GM10847 (cell line): ENCODE measurements around the gene LAS1L.

Source experiments
- POLR2A ChIP-seq: IDR thresholded peaks from 2 replicates; pipeline ENCODE4 v1.6.1; 2011; ENCODE audit not compliant: insufficient read length; ENCODE audit errors: extremely low read depth

Gene LAS1L

DNA sequence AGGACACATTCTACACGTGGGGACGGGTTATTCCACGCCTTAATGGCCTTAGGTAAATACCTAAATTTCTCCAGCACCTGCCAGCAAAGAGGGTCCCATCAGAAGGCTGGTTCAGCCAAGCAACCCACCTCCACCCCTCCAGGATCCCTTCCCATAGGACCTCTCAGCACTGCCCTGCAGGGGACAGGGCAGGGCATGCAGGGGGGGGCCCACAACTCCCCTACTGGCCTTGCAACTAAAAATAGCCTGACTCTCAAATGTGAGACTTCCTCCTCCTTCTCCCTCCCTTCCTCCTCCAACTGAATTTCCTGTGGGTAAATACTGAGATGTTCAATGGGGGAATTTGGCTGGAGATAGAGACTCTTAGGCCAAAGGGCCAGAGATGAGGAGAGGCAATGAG is 6.3 kb downstream of the LAS1L start:
- no peak for TF ChIP-seq POLR2A

DNA sequence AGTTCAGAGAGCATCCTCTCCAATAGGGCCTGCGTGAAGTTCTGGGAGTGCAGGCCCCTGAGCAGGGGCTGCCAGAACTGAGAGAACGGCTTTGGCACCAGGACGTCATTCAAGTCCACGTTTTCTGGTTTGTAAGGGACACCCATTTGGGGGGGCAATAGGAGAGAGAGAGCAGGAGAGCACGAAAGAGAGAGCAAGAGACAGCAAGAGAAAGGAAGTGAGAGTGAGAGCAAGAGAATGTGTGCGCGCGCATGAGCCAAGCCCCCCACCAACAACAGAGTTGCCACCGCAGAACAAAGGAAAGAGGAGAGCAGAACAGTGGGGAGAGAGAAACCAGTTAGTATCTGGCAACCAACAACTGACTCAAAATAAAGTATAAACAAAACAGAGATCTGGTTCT is 10.4 kb downstream of the LAS1L start:
- TF ChIP-seq POLR2A, result no peak

DNA sequence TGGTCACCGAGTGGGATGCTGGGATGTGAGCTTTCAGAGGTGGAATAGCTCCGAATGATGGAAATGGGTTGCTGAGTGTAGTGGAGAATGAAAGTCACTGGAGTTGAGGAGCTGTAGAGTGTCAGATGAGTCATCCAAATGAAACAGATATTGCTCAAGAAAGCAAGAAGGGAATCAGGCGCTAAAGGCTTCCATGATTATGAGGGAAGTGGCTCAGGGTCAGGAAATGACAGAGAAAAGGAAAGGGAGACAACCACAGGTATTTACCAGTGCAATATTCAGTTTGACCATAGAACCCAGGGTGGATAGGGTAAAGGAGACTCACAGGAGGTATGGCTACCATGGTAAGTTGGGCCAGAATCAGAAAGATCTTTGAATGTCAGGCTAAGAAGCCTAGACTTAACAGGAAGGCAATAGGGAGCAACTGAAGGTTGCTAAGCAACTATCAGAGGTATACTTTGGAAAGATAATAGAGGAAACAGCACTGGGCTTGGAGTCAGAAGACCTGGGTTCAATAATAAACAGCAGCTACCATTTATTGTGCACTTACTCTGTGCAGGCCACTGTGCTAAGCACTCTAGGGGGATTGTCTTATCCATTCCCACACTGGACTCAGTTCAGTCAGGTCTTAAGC is 11.7 kb downstream of the LAS1L start:
- no peak for TF ChIP-seq POLR2A

DNA sequence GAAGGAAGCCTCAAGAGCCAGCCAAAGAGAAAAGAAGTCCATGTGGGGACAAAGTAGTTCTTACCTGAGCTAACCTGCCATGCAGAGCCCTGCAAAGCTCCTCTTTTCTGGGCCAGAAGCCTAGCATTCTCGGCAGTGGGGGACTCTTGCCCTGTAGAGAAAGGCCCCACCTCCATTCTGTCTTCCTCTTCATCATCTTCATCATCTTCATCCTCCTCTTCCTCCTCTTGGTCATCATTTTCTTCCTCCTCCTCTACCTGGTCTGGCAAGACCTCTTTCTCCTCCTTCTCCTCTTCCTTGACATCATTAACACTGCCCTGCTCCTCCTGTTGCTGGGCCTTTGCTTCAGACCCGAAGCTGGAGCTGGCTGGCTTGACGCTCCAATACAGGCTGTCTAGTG is 16.7 kb downstream of the LAS1L start:
- TF ChIP-seq POLR2A, result no peak

DNA sequence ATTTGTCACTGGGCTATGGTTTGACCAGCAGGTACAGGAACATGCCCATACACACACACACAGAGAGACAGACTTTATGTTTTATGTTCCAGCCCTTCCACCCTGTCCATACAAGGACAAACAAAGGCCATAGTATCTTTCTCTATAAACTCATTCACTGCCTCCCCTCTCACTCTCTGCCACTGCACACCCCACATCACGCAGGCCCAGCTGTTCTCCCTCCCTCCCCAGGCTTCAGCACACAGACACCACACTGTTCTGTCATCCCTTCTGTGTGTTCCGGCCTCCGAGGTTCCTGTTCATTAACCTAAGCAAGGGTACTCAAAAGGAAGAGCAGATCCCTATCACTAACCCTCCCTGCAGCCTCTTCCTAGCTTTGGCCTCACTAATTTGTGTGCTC is 17.8 kb downstream of the LAS1L start:
- no peak for TF ChIP-seq POLR2A

DNA sequence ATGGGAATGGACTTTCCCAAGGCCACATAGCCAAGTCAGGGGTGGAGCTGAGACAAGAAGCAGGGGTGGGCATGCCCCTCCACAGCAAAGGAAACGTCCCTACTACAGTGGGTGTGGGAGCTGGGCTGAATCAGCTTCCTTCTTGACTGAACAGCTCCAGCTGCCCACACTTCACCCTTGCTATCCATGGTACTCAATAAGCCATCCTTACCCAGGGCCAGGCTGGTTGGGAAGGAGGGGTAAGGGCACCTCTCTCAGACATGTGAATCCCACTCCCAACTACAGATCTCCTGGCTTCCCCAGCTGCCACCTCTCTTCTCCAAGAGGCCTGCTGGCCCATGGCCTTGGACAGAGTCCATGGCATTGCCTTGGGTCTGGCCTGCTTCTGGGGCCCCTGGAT is 21.0 kb downstream of the LAS1L start:
- no peak for TF ChIP-seq POLR2A

DNA sequence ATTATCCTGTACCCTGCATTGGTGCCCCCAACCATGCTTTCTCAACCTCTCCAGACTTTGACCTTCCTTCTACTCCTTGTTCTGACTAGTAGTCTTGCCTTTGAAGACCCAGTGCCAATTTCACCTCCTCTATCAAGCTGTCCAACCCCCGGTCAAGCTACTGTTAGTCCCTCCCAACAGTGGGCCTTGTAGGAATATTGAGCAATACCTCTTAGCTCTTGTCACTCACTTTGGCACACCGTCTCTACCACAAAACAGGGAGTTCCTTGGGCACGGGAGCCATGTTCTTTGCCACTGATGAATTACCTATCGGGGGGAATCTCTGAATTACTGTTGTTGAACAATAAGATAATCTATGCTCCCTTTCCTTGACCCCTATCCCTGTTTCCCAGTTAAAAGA is 25.2 kb downstream of the LAS1L start:
- no peak for TF ChIP-seq POLR2A

DNA sequence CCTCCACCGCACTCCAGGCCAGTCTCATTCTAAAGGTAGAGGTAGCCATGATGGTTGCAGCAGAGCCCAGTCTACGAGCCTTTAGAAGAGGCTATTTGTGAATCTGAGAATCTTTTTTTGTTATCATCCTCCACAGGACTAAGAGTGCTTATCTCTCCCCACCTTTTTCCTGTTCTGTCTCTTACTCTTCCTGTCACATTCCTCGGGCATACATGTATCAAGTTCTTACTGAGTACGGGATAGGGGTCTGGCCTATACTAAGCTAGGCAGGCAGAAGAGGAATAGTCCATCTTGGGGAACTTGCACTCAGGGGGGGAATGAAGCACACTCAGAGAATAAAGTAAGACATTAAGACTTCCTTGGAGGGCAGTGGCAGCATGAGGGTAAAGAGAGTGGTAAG is 25.7 kb downstream of the LAS1L start:
- no peak for TF ChIP-seq POLR2A

DNA sequence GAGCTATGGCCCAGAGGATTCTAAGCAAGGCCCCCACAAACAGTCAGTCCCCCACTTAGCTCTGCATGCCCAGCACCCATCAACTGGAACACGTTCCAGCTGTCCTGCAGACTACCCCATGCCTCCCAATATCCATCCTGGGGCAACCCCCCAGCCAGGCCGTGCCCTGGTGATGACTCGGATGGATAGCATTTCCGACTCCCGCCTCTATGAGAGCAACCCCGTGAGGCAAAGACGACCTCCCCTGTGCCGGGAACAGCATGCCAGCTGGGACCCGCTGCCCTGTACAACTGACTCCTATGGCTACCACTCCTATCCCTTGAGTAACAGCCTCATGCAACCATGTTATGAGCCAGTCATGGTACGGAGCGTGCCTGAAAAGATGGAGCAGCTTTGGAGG is 32.0 kb downstream of the LAS1L start:
- TF ChIP-seq POLR2A, result no peak

DNA sequence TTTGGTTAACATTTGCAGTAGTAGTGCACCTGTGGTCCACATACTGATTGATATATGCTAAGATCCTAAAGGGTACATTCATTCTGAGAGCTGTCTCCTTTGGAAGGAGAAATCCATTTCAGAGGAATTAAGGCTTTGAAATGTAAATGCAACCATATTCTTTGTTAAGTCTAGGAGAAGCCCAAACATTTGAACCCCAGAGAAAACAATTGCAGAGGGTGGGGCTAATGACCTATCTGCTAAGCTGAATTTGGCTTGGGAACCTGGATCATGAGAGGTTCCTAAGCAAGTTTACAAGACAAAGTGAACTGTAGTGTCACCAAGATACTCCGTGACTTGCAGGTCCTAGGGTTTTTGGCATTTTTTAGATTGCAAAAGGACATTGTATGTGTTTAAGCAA is 41.2 kb downstream of the LAS1L start:
- TF ChIP-seq POLR2A, result no peak

DNA sequence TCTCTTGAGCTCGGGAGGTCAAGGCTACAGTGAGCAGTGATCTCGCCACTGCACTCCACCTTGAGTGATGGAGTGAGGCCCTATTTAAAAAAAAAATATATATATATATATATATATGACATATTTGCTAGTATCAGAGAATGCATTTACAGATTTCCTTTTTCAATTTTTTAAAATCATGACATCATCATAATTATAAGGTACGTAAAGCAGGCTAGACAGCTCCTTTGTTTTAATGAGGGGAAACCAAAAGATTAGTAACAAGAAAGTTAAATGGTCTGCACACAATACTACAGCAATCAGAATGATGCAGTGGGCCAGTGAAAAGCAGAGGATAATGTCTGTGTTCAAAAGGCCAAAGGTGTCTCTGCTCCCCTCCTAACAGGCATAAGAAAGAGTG is 43.0 kb downstream of the LAS1L start:
- TF ChIP-seq POLR2A, result no peak

DNA sequence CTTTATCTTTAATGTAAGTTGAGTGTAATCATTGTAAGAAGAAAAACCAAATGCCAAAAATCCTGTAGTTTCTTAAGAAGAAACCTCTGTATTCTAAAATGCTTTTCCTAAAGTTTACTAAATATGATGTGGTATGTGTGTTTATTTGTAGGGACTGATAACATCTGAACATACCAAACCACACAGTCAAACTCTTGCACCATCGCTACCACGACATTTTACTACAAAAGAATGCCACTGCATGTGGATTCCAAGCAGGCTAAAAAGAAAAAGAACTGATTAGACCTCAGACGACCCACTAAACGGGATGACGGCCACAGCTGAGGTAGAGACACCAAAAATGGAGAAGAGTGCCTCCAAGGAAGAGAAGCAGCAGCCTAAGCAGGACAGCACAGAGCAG is 46.1 kb downstream of the LAS1L start:
- no peak for TF ChIP-seq POLR2A

DNA sequence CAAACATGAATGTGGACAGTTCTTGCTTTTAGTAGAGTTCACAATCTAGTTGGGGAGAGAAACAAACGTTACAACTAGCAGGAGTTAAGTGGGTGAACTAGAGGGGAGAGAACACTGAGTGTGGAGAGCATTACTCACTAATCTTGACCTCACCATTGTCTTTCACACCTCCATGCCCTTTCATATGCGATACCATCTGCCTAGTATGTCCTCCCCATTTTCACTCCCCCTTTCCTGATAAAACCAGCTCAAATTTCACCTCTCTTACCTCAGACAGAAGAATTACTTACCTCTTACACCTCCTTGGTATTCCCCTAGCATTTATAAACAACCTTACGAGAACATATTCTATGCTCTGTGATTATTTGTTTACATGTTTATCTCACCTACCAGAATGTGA is 53.6 kb downstream of the LAS1L start:
- TF ChIP-seq POLR2A, result no peak

DNA sequence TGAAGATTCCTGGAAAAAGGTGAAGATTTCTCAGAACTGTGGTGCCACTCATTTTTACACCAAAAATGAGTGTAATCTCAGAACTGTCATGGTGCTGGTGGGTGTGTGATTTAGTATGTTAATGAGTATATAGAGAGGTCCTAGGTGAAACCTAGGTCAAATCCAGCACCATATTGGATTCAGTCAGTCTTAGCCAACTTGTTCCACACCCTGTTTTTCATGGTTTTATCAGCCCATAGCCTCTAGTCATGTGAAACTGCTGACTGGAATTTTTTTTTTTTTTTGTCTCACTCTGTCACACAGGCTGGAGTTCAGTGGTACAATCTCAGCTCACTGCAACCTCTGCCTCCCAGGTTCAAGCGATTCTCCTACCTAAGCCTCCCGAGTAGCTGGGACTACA is 58.0 kb downstream of the LAS1L start:
- no peak for TF ChIP-seq POLR2A

DNA sequence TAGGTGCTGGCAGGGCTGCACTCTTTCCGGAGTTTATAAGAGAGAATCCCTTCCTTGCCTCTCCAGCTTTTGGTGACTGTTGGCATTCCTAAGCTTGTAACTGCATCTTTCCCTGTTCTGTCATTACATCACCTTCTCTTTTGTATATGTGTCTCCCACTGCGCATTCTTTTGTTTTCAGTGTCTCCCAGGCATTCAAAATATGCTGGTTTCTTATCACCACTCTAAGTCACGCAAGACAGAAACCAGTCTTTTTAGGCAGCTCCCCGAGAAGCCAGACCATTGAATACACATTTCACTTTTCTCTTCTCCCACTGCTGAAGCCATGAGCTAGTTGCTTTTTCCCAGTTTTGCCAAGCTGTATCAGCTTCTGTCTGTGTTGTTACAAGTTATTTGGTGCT is 71.0 kb downstream of the LAS1L start:
- no peak for TF ChIP-seq POLR2A
